Astrocyte (in vitro differentiated cells and primary cell): Measurements from ENCODE around the gene TRIM9. TPM values are rescaled to one million over a fixed set of nuclear protein-coding genes. Genes with fewer than 3 reads are reported as not detected.

Experiments used
- DNase-seq: peaks from one replicate; pipeline ENCODE4 v3.0.0-alpha.2; 2010; ENCODE audit warnings: low read depth
- FAIRE-seq: peaks from 2 replicates; lab custom pipeline; 2011; peaks lifted over from hg19 to GRCh38; lab: Jason Lieb, UNC
- H2AFZ ChIP-seq: 2 replicates; pipeline ENCODE4 v1.6.0; 2012; ENCODE audit warnings: low read depth, low read length, inconsistent platforms
- H3K27ac ChIP-seq: 2 replicates; pipeline ENCODE4 v1.5.1; 2011; ENCODE audit warnings: low read depth, low read length, inconsistent platforms
- H3K27me3 ChIP-seq: 2 replicates; pipeline ENCODE4 v1.6.0; 2011; ENCODE audit warnings: low read length, inconsistent platforms; ENCODE audit not compliant: insufficient read depth
- H3K36me3 ChIP-seq: 2 replicates; pipeline ENCODE4 v1.5.1; 2011; ENCODE audit warnings: low read length, inconsistent platforms; ENCODE audit not compliant: insufficient read depth
- H3K4me1 ChIP-seq: 2 replicates; pipeline ENCODE4 v1.5.1; 2011; ENCODE audit warnings: low read length, inconsistent platforms; ENCODE audit not compliant: insufficient read depth
- H3K4me2 ChIP-seq: 2 replicates; pipeline ENCODE4 v1.6.0; 2012; ENCODE audit warnings: low read length, inconsistent platforms
- H3K4me3 ChIP-seq: 2 replicates; pipeline ENCODE4 v1.5.1; 2011; ENCODE audit warnings: low read depth, mild to moderate bottlenecking, low read length, inconsistent platforms; ENCODE audit not compliant: insufficient read depth
- H3K79me2 ChIP-seq: 2 replicates; pipeline ENCODE4 v1.6.0; 2012; ENCODE audit warnings: mild to moderate bottlenecking, low read length, inconsistent platforms; ENCODE audit not compliant: insufficient read depth
- H3K9ac ChIP-seq: 2 replicates; pipeline ENCODE4 v1.6.0; 2012; ENCODE audit warnings: mild to moderate bottlenecking, low read length, inconsistent platforms
- H3K9me3 ChIP-seq: 2 replicates; pipeline ENCODE4 v1.5.1; 2012; ENCODE audit warnings: low read depth, mild to moderate bottlenecking, low read length, inconsistent platforms; ENCODE audit not compliant: insufficient read depth
- H4K20me1 ChIP-seq: 2 replicates; pipeline ENCODE4 v1.6.0; 2012; ENCODE audit warnings: low read length, inconsistent platforms; ENCODE audit not compliant: insufficient read depth
- H3K27ac Mint-ChIP-seq: one replicate; pipeline ENCODE4 v1.8.0; 2021; ENCODE audit warnings: mild to moderate bottlenecking, mixed read lengths; ENCODE audit not compliant: unreplicated experiment
- H3K27me3 Mint-ChIP-seq: one replicate; pipeline ENCODE4 v1.8.0; 2021; ENCODE audit warnings: low read depth, mixed read lengths; ENCODE audit not compliant: unreplicated experiment
- H3K36me3 Mint-ChIP-seq: one replicate; pipeline ENCODE4 v1.8.0; 2021; ENCODE audit warnings: low read depth, mixed read lengths; ENCODE audit not compliant: unreplicated experiment
- H3K4me1 Mint-ChIP-seq: one replicate; pipeline ENCODE4 v1.8.0; 2021; ENCODE audit warnings: low read depth, mixed read lengths; ENCODE audit not compliant: unreplicated experiment
- H3K4me3 Mint-ChIP-seq: one replicate; pipeline ENCODE4 v1.8.0; 2021; ENCODE audit warnings: mild to moderate bottlenecking, moderate library complexity, mixed read lengths; ENCODE audit not compliant: unreplicated experiment
- H3K9me3 Mint-ChIP-seq: one replicate; pipeline ENCODE4 v1.8.0; 2021; ENCODE audit warnings: mild to moderate bottlenecking, mixed read lengths; ENCODE audit not compliant: unreplicated experiment
- CTCF ChIP-seq: IDR thresholded peaks from 2 replicates; pipeline ENCODE4 v1.5.1; 2011; ENCODE audit warnings: low read depth, mild to moderate bottlenecking, inconsistent platforms, low read length, moderate library complexity; ENCODE audit not compliant: insufficient read depth
- EZH2 ChIP-seq: IDR thresholded peaks from 2 replicates; pipeline ENCODE4 v1.6.1; 2012; ENCODE audit warnings: mild to moderate bottlenecking, low read length, inconsistent platforms; ENCODE audit not compliant: insufficient read depth
- total RNA-seq: library from RNA; stranded (reverse); gene quantifications from 2 replicates; pipeline ENCODE4 v1.2.1, GENCODE V29; 2021

The TRIM9 gene
- total RNA-seq, 1 donor from 2014 or later: 4.7 TPM

DNA sequence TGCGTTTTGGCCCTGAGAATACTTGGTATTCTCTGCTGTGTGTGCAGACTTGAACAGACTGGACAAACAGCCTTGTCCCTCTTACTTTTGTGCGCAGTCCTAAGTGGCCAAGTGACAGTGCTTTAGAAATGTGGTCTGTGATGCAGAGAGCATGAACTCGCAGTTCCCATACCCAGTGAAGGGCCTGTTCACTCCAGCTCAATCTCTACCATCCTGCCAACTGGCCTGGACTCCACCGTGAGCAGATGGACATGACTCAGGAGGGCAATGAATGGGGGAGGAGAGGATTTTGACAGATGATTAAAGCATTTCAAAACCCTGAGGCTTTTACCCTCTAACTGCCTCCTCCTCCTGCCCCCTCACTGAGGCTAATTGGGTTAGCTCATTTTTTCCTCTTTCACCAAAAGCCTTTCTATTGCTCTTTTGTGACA lies 88.1 kb downstream of the TRIM9 start:
- H3K4me1 Mint-ChIP-seq: peaks cover 42% of the 10 kb centered on the region
- peak overlapping the region; percentile 56 for H3K27ac ChIP-seq
- H3K27ac Mint-ChIP-seq: peak overlapping the region; percentile 81

GRCh38 chr14:51006324-51006723 lies 88.6 kb downstream of the TRIM9 start:
- no peaks in the 10 kb centered on the region for H3K36me3 ChIP-seq
- H3K27me3 ChIP-seq: no peaks in the 10 kb centered on the region
- H3K27ac Mint-ChIP-seq: peak overlapping the region; percentile 81
- TF ChIP-seq CTCF (no peak), EZH2 (no peak)
- no peak overlapping the region for H3K4me3 Mint-ChIP-seq
- no peaks in the 10 kb centered on the region for H3K9me3 Mint-ChIP-seq
- no peaks in the 10 kb centered on the region for H4K20me1 ChIP-seq
- H2AFZ ChIP-seq: no peak overlapping the region
- peaks cover 2% of the 10 kb centered on the region for H3K36me3 Mint-ChIP-seq
- H3K4me1 ChIP-seq: peaks cover 30% of the 10 kb centered on the region
- FAIRE-seq: no peak
- DNase-seq: no peak
- H3K27me3 Mint-ChIP-seq: no peaks in the 10 kb centered on the region
- no peaks in the 10 kb centered on the region for H3K79me2 ChIP-seq
- H3K9ac ChIP-seq: no peak overlapping the region
- peak overlapping the region; percentile 65 for H3K4me2 ChIP-seq
- peaks cover 42% of the 10 kb centered on the region for H3K4me1 Mint-ChIP-seq
- H3K4me3 ChIP-seq: no peak overlapping the region
- H3K27ac ChIP-seq: peak overlapping the region; percentile 56
- no peaks in the 10 kb centered on the region for H3K9me3 ChIP-seq

More for the DNA sequence above, 88.1 kb downstream of the TRIM9 start:
- Histone ChIP-seq H4K20me1 (no peaks in the 10 kb centered on the region), H3K36me3 (no peaks in the 10 kb centered on the region), H3K4me2 (peak overlapping the region; percentile 65), H3K9me3 (no peaks in the 10 kb centered on the region), H2AFZ (no peak overlapping the region), H3K4me1 (peaks cover 30% of the 10 kb centered on the region), H3K27me3 (no peaks in the 10 kb centered on the region), H3K9ac (no peak overlapping the region), H3K4me3 (no peak overlapping the region), H3K79me2 (no peaks in the 10 kb centered on the region)
- FAIRE-seq (peak; percentile 74), DNase-seq (peak; percentile 88)
- Mint-ChIP-seq H3K27me3 (no peaks in the 10 kb centered on the region), H3K9me3 (no peaks in the 10 kb centered on the region), H3K4me3 (no peak overlapping the region), H3K36me3 (peaks cover 2% of the 10 kb centered on the region)
- no peak for TF ChIP-seq EZH2
- no peak for TF ChIP-seq CTCF

DNA sequence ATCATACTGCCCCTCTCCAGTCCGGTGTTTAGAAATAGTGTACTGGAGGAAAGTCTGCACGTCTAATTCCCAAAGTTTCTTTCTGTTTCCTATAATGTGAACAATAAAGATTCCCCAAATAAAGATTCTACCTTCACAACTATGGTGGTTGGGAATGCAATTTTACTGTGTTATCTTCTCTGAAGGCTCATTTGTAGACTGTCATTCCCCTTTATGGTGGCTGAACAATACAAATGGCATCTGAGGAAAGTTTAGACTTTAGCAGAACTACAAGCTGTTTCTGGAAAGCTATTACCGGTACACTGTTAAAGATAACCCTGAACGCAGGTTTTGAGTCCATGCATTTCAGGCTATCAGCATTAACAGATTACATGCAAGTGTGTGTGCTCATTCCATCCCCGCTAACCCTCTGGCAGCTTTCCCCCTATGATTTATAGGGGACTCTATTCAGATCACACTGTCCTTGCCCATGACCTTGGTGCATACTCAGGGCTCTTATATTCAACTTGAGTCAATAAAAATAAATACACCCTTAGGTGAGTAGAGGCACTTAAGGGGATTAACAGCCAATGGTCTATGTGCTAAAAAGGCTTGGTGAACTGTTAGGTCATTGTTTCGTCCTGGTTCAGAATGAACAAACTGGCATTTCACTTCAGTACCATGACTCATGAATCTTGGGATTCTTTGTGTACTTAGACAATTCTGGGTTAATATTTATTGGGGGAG lies 89.9 kb downstream of the TRIM9 start:
- H3K27me3 ChIP-seq: no peaks in the 10 kb centered on the region
- H2AFZ ChIP-seq: peak overlapping the region; percentile 7
- no peaks in the 10 kb centered on the region for H3K79me2 ChIP-seq
- no peaks in the 10 kb centered on the region for H3K9me3 Mint-ChIP-seq
- FAIRE-seq (peak; percentile 76), DNase-seq (peak; percentile 69)
- no peak for TF ChIP-seq CTCF
- no peak for TF ChIP-seq EZH2
- no peaks in the 10 kb centered on the region for H3K9me3 ChIP-seq
- no peak overlapping the region for H3K9ac ChIP-seq
- peak overlapping the region; percentile 11 for H3K4me3 ChIP-seq
- H3K4me1 Mint-ChIP-seq: peaks cover 42% of the 10 kb centered on the region
- H3K4me2 ChIP-seq: peak overlapping the region; percentile 65
- H3K4me3 Mint-ChIP-seq: no peak overlapping the region
- peak overlapping the region; percentile 94 for H3K27ac Mint-ChIP-seq
- H3K36me3 Mint-ChIP-seq: peaks cover 2% of the 10 kb centered on the region
- no peaks in the 10 kb centered on the region for H3K27me3 Mint-ChIP-seq
- no peak overlapping the region for H3K27ac ChIP-seq
- H4K20me1 ChIP-seq: no peaks in the 10 kb centered on the region
- H3K4me1 ChIP-seq: peaks cover 30% of the 10 kb centered on the region
- no peaks in the 10 kb centered on the region for H3K36me3 ChIP-seq
